ENCODE results near the gene KRTAP5-8. TPM values are rescaled to one million over a fixed set of nuclear protein-coding genes. Genes with fewer than 3 reads are reported as not detected.
"Not testable (repeated sequence)": the region's sequence is repeated elsewhere in the genome, so short reads cannot be mapped to it uniquely, and the experiment has no call there.

Gene KRTAP5-8
- total RNA-seq, 1 donor from 2014 or later, result not detected

DNA sequence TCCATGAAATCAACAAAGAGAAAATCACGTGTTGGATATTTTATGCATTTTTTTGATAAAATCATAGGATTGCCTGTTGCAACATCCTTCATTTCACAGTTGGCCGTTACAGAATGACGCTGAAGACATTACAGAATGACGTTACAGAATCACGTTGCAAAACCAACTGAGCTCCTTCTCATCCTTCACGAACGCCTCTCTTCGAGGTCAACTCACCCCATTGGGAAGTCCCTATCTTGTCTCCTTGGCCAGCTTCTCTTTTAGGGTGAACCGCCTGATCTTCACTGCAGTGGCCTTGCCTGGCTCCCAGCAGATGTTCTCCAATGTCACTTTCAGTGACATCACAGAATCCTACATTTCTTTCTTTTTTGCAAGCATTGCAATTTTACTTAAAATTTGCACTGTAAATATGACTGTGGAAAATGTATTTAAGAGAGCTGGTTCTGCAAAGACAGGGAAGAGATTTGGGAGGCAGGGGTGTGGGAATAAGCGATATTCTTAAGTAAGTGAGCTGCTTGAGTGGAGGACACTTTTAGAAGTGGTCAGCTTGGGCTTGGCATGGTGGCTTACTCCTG lies 5.7 kb upstream of the KRTAP5-8 start:
- Mint-ChIP-seq H3K9me3 (ENCODE audit: unreplicated experiment) (no peaks in the 10 kb centered on the region), H3K4me3 (ENCODE audit: unreplicated experiment) (no peak overlapping the region), H3K36me3 (ENCODE audit: low read depth, unreplicated experiment) (no peaks in the 10 kb centered on the region), H3K27me3 (ENCODE audit: unreplicated experiment) (peaks cover 1% of the 10 kb centered on the region), H3K4me1 (ENCODE audit: unreplicated experiment) (peaks cover 13% of the 10 kb centered on the region), H3K27ac (ENCODE audit: unreplicated experiment) (no peak overlapping the region)
- no peak for TF ChIP-seq CTCF (IDR thresholded peaks at IDR 0.05; ENCODE audit: unreplicated experiment)
- DNase-seq (ENCODE audit: low spot score), result no peak

DNA sequence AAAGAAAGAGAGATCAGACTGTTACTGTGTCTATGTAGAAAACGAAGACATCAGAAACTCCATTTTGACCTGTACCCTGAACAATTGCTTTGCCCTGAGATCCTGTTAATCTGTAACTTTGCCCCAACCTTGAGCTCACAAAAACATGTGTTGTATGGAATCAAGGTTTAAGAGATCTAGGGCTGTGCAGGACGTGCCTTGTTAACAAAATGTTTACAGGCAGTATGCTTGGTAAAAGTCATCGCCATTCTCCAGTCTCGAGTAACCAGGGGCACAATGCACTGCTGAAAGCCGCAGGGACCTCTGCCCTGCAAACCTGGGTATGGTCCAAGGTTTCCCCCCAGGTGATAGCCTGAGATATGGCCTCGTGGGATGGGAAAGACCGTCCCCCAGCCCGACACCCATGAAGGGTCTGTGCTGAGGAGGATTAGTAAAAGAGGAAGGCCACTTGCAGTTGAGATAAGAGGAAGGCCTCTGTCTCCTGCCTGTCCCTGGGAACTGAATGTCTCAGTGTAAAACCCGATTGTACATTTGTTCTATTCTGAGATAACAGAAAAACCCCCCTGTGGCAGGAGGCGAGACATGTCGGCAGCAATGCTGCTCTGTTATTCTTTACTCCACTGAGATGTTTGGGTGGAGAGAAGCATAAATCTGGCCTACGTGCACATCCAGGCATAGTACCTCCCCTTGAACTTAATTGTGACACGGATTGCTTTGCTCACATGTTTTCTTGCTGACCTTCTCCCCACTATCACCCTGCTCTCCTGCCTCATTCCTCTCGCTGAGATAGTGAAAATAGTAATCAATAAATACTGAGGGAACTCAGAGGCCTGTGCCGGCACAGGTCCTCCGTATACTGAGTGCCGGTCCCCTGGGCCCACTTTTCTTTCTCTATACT lies 2.9 kb upstream of the KRTAP5-8 start:
- H3K9me3 Mint-ChIP-seq (ENCODE audit: unreplicated experiment); H3K27me3 Mint-ChIP-seq (ENCODE audit: unreplicated experiment); H3K27ac Mint-ChIP-seq (ENCODE audit: unreplicated experiment); DNase-seq (ENCODE audit: low spot score); H3K4me3 Mint-ChIP-seq (ENCODE audit: unreplicated experiment); H3K36me3 Mint-ChIP-seq (ENCODE audit: low read depth, unreplicated experiment); H3K4me1 Mint-ChIP-seq (ENCODE audit: unreplicated experiment): not testable (repeated sequence)

DNA sequence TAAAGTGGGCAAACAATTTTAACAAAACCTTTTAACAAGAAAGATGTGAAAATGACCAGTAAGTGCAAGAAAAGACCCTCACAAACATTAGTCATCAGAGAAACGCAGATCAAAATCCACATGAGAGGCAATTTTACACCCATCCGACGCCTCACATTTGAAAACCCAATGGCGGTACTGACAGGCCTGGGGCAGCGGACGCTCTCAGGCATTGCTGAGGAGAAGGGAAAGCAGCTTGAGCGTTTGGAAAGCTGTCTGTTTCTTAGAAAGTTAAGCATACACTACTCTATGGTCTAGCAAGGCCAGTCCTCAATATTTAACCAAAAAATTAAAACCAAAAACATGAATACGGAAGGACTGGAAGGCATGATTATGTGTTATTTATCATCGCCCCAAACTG lies 2.0 kb upstream of the KRTAP5-8 start:
- Mint-ChIP-seq H3K36me3 (ENCODE audit: low read depth, unreplicated experiment) (peaks cover 3% of the 10 kb centered on the region), H3K4me1 (ENCODE audit: unreplicated experiment) (peaks cover 7% of the 10 kb centered on the region), H3K27me3 (ENCODE audit: unreplicated experiment) (peaks cover 2% of the 10 kb centered on the region), H3K9me3 (ENCODE audit: unreplicated experiment) (peaks cover 3% of the 10 kb centered on the region), H3K27ac (ENCODE audit: unreplicated experiment) (no peak overlapping the region), H3K4me3 (ENCODE audit: unreplicated experiment) (no peak overlapping the region)
- no peak for TF ChIP-seq CTCF (IDR thresholded peaks at IDR 0.05; ENCODE audit: unreplicated experiment)
- no peak for DNase-seq (ENCODE audit: low spot score)

DNA sequence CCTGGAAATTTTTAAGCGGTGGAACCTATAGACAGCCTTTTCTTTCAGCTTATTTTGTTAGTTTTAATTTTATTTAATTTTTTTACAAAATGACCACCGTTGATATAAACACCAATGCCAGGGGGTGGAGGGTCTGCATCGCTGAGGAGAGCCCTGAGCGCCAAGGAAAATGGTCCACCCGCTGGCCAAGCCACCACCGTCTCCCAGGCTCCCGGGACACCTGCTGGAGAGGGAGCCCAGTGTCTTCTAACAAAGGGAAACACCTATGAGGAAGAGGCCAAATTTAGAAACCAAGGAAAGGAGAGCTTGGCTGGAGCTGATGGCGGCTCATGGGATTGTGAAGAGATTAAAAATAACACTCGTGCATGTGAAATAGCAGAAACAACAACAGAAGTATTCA lies 288 bp upstream of the KRTAP5-8 start:
- TF ChIP-seq CTCF (IDR thresholded peaks at IDR 0.05; ENCODE audit: unreplicated experiment), result no peak
- H3K36me3 Mint-ChIP-seq (ENCODE audit: low read depth, unreplicated experiment), result peaks cover 4% of the 10 kb centered on the region
- peaks cover 2% of the 10 kb centered on the region for H3K27me3 Mint-ChIP-seq (ENCODE audit: unreplicated experiment)
- peaks cover 6% of the 10 kb centered on the region for H3K9me3 Mint-ChIP-seq (ENCODE audit: unreplicated experiment)
- DNase-seq (ENCODE audit: low spot score), result no peak
- no peak overlapping the region for H3K27ac Mint-ChIP-seq (ENCODE audit: unreplicated experiment)
- H3K4me3 Mint-ChIP-seq (ENCODE audit: unreplicated experiment), result no peak overlapping the region
- peaks cover 7% of the 10 kb centered on the region for H3K4me1 Mint-ChIP-seq (ENCODE audit: unreplicated experiment)

DNA sequence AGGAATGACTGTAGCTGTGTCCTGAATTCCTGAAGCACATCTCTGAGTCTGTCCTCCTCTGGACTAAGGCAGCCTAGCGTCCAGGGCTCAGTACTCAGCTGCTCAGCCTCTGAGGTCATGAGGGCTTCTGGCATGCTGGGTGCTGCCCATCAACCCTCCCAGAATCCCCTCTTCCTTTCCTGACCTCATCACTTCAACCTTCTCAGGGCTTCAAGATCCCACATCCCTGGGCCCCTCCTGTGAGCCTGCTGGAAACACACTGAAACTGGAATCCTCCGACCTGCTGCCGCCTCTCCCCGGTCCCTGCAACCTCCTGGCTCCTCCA lies 803 bp downstream of the KRTAP5-8 start:
- no peak overlapping the region for H3K4me3 Mint-ChIP-seq (ENCODE audit: unreplicated experiment)
- H3K27ac Mint-ChIP-seq (ENCODE audit: unreplicated experiment), result no peak overlapping the region
- TF ChIP-seq CTCF (IDR thresholded peaks at IDR 0.05; ENCODE audit: unreplicated experiment), result no peak

More for the DNA sequence above, 803 bp downstream of the KRTAP5-8 start:
- Mint-ChIP-seq H3K27me3 (ENCODE audit: unreplicated experiment) (peaks cover 2% of the 10 kb centered on the region), H3K36me3 (ENCODE audit: low read depth, unreplicated experiment) (peaks cover 4% of the 10 kb centered on the region), H3K4me1 (ENCODE audit: unreplicated experiment) (peaks cover 7% of the 10 kb centered on the region), H3K9me3 (ENCODE audit: unreplicated experiment) (peaks cover 6% of the 10 kb centered on the region)
- DNase-seq (ENCODE audit: low spot score), result no peak
